ENCODE results near the gene HACD3.
"Not testable (repeated sequence)": the region's sequence is repeated elsewhere in the genome, so short reads cannot be mapped to it uniquely, and the experiment has no call there.

HACD3 gene

GRCh38 chr15:65550681-65551098, 20.4 kb downstream of the HACD3 start:
- DNase-seq = no peak

GRCh38 chr15:65551183-65551582, 20.9 kb downstream of the HACD3 start:
- no peak for DNase-seq

- not testable (repeated sequence) for DNase-seq
These were observed 22.6 kb downstream of the HACD3 start for GRCh38 chr15:65552851-65553250.

GRCh38 chr15:65553691-65554090, 23.4 kb downstream of the HACD3 start:
- DNase-seq = no peak

- DNase-seq = no peak
These were observed 26.4 kb downstream of the HACD3 start for GRCh38 chr15:65556622-65557021.

GRCh38 chr15:65558336-65558735, 28.1 kb downstream of the HACD3 start:
- no peak for DNase-seq

- no peak for DNase-seq
These were observed 28.9 kb downstream of the HACD3 start for GRCh38 chr15:65558997-65559760.

- DNase-seq = no peak
These were observed 29.7 kb downstream of the HACD3 start for GRCh38 chr15:65559941-65560340.

GRCh38 chr15:65561934-65562333, 31.7 kb downstream of the HACD3 start:
- no peak for DNase-seq

GRCh38 chr15:65569728-65570127, 39.5 kb downstream of the HACD3 start:
- no peak for DNase-seq

- DNase-seq = no peak
These were observed 41.7 kb downstream of the HACD3 start for GRCh38 chr15:65571971-65572370.

GRCh38 chr15:65576664-65577063, 46.4 kb downstream of the HACD3 start:
- DNase-seq = no peak

- no peak for DNase-seq
These were observed 47.1 kb downstream of the HACD3 start for GRCh38 chr15:65577129-65577996.

GRCh38 chr15:65578904-65579728, 48.9 kb downstream of the HACD3 start:
- DNase-seq = no peak

GRCh38 chr15:65579762-65580161, 49.5 kb downstream of the HACD3 start:
- DNase-seq = no peak

GRCh38 chr15:65580287-65580686, 50.0 kb downstream of the HACD3 start:
- DNase-seq = no peak

- no peak for DNase-seq
These were observed 53.4 kb downstream of the HACD3 start for GRCh38 chr15:65583701-65584100.

- no peak for DNase-seq
These were observed 54.0 kb downstream of the HACD3 start for GRCh38 chr15:65584241-65584640.

GRCh38 chr15:65587094-65587493, 56.8 kb downstream of the HACD3 start:
- no peak for DNase-seq

- no peak for DNase-seq
These were observed 65.7 kb downstream of the HACD3 start for GRCh38 chr15:65595960-65596359.

- DNase-seq = no peak
These were observed 68.2 kb downstream of the HACD3 start for GRCh38 chr15:65598468-65598867.

GRCh38 chr15:65599677-65600076, 69.4 kb downstream of the HACD3 start:
- DNase-seq = no peak

- no peak for DNase-seq
These were observed 72.9 kb downstream of the HACD3 start for GRCh38 chr15:65603134-65603533.

Measured in activated T-cell treated with anti-CD3 and anti-CD28 coated beads, Interleukin-2, amount 50 U/mL, for 48 hours (primary cell).